ENCODE results near the gene FSHB. TPM values are rescaled to one million over a fixed set of nuclear protein-coding genes. Genes with fewer than 3 reads are reported as not detected.
"Not testable (repeated sequence)": the region's sequence is repeated elsewhere in the genome, so short reads cannot be mapped to it uniquely, and the experiment has no call there.

The FSHB gene
- total RNA-seq, 2 donors from 2014 or later, result not detected

- no peak for ATAC-seq
- no peak for DNase-seq
- intact Hi-C loops (cut with DNase I, micrococcal nuclease), result no loop called here
Observed at GRCh38 chr11:30258679-30259078, 27.9 kb downstream of the FSHB start.

GRCh38 chr11:30260813-30261212, 30.0 kb downstream of the FSHB start:
- intact Hi-C loops (cut with DNase I, micrococcal nuclease), result no loop called here
- ATAC-seq (no peak), DNase-seq (no peak)

- intact Hi-C loops (cut with DNase I, micrococcal nuclease), result no loop called here
- no peak for DNase-seq
- ATAC-seq, result no peak
Observed at GRCh38 chr11:30261821-30262220, 31.0 kb downstream of the FSHB start.

- intact Hi-C loops (cut with DNase I, micrococcal nuclease); DNase-seq; ATAC-seq: not testable (repeated sequence)
Observed at GRCh38 chr11:30268638-30269037, 37.8 kb downstream of the FSHB start.

GRCh38 chr11:30270671-30271070, 39.9 kb downstream of the FSHB start:
- intact Hi-C loops (cut with DNase I, micrococcal nuclease), result no loop called here
- ATAC-seq, result no peak

GRCh38 chr11:30277176-30277575, 46.4 kb downstream of the FSHB start:
- ATAC-seq, result no peak
- intact Hi-C loops (cut with DNase I, micrococcal nuclease), result no loop called here

More at GRCh38 chr11:30270671-30271070, 39.9 kb downstream of the FSHB start:
- DNase-seq, result no peak

GRCh38 chr11:30279796-30280195, 49.0 kb downstream of the FSHB start:
- no peak for ATAC-seq
- DNase-seq, result no peak
- intact Hi-C loops (cut with DNase I, micrococcal nuclease), result no loop called here

More at GRCh38 chr11:30277176-30277575, 46.4 kb downstream of the FSHB start:
- no peak for DNase-seq

- DNase-seq (no peak), ATAC-seq (no peak)
- intact Hi-C loops (cut with DNase I, micrococcal nuclease), result no loop called here
Observed at GRCh38 chr11:30281476-30282288, 50.9 kb downstream of the FSHB start.

GRCh38 chr11:30282289-30282631, 51.4 kb downstream of the FSHB start:
- ATAC-seq (no peak), DNase-seq (no peak)
- intact Hi-C loops (cut with DNase I, micrococcal nuclease), result no loop called here

Other genes starting within 250 kb of the FSHB start
- not detected for gene KCNA4, start 214.0 kb upstream of the FSHB start, total RNA-seq
- gene ARL14EP, start 92.1 kb downstream of the FSHB start, total RNA-seq, result 10 to 100 TPM; 11.3 to 11.8 TPM

Data from left colon (tissue), 2 donors.